Panc1 (cell line): ENCODE measurements around the gene CKS1B. TPM values are rescaled to one million over a fixed set of nuclear protein-coding genes. Genes with fewer than 3 reads are reported as not detected.
A peak's percentile ranks its signal among the peaks of the same experiment; 100 is the strongest.

Experiments
- ATAC-seq: fragments of 200-7000 bp; cut with Tn5 transposase; 2 replicates; pipeline ENCODE4 v1.9.1; 2020; ENCODE audit warnings: mild to moderate bottlenecking, moderate library complexity
- BruUV-seq: library from RNA; stranded (reverse); fragments of 400-500 nt; replicated peaks from 2 replicates; lab custom pipeline; 2021; lab: Mats Ljungman, UMichigan
- CTCF ChIA-PET: fragments of 300-600 bp; sonication (Branson Sonifier 250); formaldehyde crosslinking; loops from one replicate; lab custom pipeline; 2022; ENCODE audit warnings: antibody characterized with exemption; lab: Charles Lee
- POLR2A ChIA-PET: fragments of 300-600 bp; sonication (Branson Sonifier 250); formaldehyde crosslinking; loops from one replicate; lab custom pipeline; 2022; ENCODE audit warnings: antibody characterized with exemption; lab: Charles Lee
- DNase-seq: peaks from one replicate; pipeline ENCODE4 v3.0.0-alpha.2; 2010; ENCODE audit warnings: low read depth, low spot score
- H3K27ac ChIP-seq: 2 replicates; pipeline ENCODE4 v1.5.1; 2011; ENCODE audit warnings: mild to moderate bottlenecking, low read length, inconsistent platforms
- H3K27me3 ChIP-seq: fragments of 200-500 bp; sonication (Bioruptor generic); 2 replicates; pipeline ENCODE4 v1.6.0; 2014; ENCODE audit warnings: low read length, inconsistent platforms; ENCODE audit not compliant: control insufficient read depth, insufficient read depth
- H3K36me3 ChIP-seq: fragments of 200-500 bp; sonication (Bioruptor generic); 2 replicates; pipeline ENCODE4 v1.5.1; 2014; ENCODE audit warnings: inconsistent platforms, mild to moderate bottlenecking, low read length, moderate library complexity; ENCODE audit not compliant: control insufficient read depth, insufficient read depth
- H3K4me1 ChIP-seq: 2 replicates; pipeline ENCODE4 v1.5.1; 2011; ENCODE audit warnings: inconsistent platforms, mild to moderate bottlenecking, low read length, moderate library complexity; ENCODE audit not compliant: control insufficient read depth, insufficient read depth
- H3K4me3 ChIP-seq, 2 experiments: 2 replicates each; pipeline ENCODE4 v1.5.1; 2011 to 2012; ENCODE audit warnings: low read depth in 2 of 2, low read length in 2 of 2, mild to moderate bottlenecking in 2 of 2, inconsistent platforms in 1 of 2, moderate library complexity in 1 of 2
- H3K9me3 ChIP-seq: fragments of 200-500 bp; sonication (Bioruptor generic); 2 replicates; pipeline ENCODE4 v1.5.1; 2014; ENCODE audit warnings: low read depth, mild to moderate bottlenecking, inconsistent platforms, low read length, moderate library complexity; ENCODE audit not compliant: control insufficient read depth, insufficient read depth
- CTCF ChIP-seq: fragments of 450-650 bp; IDR thresholded peaks from 2 replicates; pipeline ENCODE4 v1.5.1; 2017; ENCODE audit warnings: mild to moderate bottlenecking
- POLR2AphosphoS5 ChIP-seq: IDR thresholded peaks from 2 replicates; pipeline ENCODE4 v1.6.1; 2012; ENCODE audit warnings: mild to moderate bottlenecking, low read depth, low read length, moderate library complexity
- SIN3A ChIP-seq: IDR thresholded peaks from 2 replicates; pipeline ENCODE4 v1.6.1; 2012; ENCODE audit warnings: low read depth, mild to moderate bottlenecking, low read length, moderate library complexity, borderline replicate concordance; ENCODE audit not compliant: insufficient read depth
- TCF7L2 ChIP-seq: IDR thresholded peaks from 2 replicates; pipeline ENCODE4 v1.6.1; 2011; ENCODE audit warnings: mild to moderate bottlenecking, low read depth, low read length, inconsistent platforms
- in situ Hi-C: cut with HindIII; loops from 2 replicates; pipeline ENCODE4 v1.10.0; 2016; ENCODE audit warnings: low sequenced_read_pairs, low pct_unique_long_range_greater_than_20kb
- intact Hi-C: fragments of 100-400 bp; cut with micrococcal nuclease; formaldehyde crosslinking; loops from one replicate; pipeline ENCODE4 v1.10.0; 2022; ENCODE audit not compliant: unreplicated experiment
- total RNA-seq: library from RNA; stranded (reverse); gene quantifications from one replicate; pipeline ENCODE4 v1.2.1, GENCODE V29; 2021; ENCODE audit not compliant: unreplicated experiment
- TF ChIP-seq, protein P1 (sequence below), 2 experiments: IDR thresholded peaks; 2 replicates each; pipeline ENCODE4 v1.6.1; 2011 to 2012; ENCODE audit warnings: low read depth in 2 of 2, control low read depth in 1 of 2, low read length in 1 of 2, mild to moderate bottlenecking in 1 of 2, moderate library complexity in 1 of 2; ENCODE audit not compliant: insufficient read depth in 1 of 2

Gene CKS1B
- total RNA-seq, 1 experiment from 2014 or later: 212 TPM

DNA sequence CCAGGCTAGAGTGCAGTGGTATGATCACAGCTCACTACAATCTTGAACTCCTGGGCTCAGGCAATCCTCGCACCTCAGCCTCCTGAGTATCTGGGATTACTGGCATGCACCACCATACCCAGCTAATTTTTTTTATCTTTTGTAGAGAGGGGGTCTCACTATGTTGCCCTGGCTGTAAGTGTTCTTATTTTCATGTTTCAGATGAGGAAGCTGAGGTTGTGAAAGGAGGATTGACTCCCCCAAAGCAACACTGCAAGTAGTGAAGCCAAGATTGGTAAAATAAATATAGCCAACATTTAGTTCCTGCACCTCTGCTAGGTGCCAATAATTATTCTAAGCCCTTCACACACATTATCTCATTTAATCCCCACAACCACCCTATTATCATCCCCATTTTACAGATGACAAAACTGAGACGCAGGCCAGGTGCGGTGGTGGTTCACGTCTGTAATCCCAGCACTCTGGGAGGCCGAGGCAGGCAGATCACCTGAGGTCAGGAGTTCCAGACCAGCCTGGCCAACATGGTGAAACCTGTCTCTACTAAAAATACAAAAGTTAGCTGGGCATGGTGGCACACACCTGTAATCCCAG, 40.0 kb upstream of the CKS1B start:
- H3K9me3 ChIP-seq: no peaks in the 10 kb centered on the region
- TF ChIP-seq POLR2AphosphoS5 (no peak), SIN3A (no peak), TCF7L2 (no peak), CTCF (no peak)
- TF ChIP-seq, protein P1, sequence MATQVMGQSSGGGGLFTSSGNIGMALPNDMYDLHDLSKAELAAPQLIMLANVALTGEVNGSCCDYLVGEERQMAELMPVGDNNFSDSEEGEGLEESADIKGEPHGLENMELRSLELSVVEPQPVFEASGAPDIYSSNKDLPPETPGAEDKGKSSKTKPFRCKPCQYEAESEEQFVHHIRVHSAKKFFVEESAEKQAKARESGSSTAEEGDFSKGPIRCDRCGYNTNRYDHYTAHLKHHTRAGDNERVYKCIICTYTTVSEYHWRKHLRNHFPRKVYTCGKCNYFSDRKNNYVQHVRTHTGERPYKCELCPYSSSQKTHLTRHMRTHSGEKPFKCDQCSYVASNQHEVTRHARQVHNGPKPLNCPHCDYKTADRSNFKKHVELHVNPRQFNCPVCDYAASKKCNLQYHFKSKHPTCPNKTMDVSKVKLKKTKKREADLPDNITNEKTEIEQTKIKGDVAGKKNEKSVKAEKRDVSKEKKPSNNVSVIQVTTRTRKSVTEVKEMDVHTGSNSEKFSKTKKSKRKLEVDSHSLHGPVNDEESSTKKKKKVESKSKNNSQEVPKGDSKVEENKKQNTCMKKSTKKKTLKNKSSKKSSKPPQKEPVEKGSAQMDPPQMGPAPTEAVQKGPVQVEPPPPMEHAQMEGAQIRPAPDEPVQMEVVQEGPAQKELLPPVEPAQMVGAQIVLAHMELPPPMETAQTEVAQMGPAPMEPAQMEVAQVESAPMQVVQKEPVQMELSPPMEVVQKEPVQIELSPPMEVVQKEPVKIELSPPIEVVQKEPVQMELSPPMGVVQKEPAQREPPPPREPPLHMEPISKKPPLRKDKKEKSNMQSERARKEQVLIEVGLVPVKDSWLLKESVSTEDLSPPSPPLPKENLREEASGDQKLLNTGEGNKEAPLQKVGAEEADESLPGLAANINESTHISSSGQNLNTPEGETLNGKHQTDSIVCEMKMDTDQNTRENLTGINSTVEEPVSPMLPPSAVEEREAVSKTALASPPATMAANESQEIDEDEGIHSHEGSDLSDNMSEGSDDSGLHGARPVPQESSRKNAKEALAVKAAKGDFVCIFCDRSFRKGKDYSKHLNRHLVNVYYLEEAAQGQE (IDR thresholded peaks at IDR 0.05; ENCODE audit: insufficient read depth in 1 of 2, low read depth in 2 of 2, low read length in 1 of 2): no peak
- ATAC-seq: no peak
- ChIA-PET POLR2A (no interaction called here), CTCF (interaction anchor here (0.6 kb wide), 1 partner anchor 115 kb away, joined by 3 read pairs; no protein-coding TSS in a partner anchor)
- H3K27me3 ChIP-seq: no peaks in the 10 kb centered on the region
- in situ Hi-C loops: no loop called here
- H3K36me3 ChIP-seq: no peaks in the 10 kb centered on the region
- BruUV-seq: no TSS peak
- intact Hi-C loops: no loop called here
- no peak for DNase-seq
- no peak overlapping the region for H3K4me3 ChIP-seq
- H3K4me1 ChIP-seq: peaks cover 11% of the 10 kb centered on the region
- H3K27ac ChIP-seq: no peak overlapping the region

- peak overlapping the region; percentile 97 for H3K27ac ChIP-seq
- BruUV-seq: TSS peak; percentile 79
- peak overlapping the region; percentile 68 to 94 for H3K4me3 ChIP-seq
- H3K4me1 ChIP-seq: peaks cover 11% of the 10 kb centered on the region
- TF ChIP-seq SIN3A: no peak
- TF ChIP-seq, protein P1 (IDR thresholded peaks at IDR 0.05; ENCODE audit: insufficient read depth in 1 of 2, low read depth in 2 of 2, low read length in 1 of 2): no peak
- no peak for TF ChIP-seq POLR2AphosphoS5
- TF ChIP-seq CTCF: no peak
- no peak for TF ChIP-seq TCF7L2
- intact Hi-C loops (loop anchor here (2.0 to 5.0 kb wide), 2 partner anchors 57 to 454 kb away; no protein-coding TSS in a partner anchor), in situ Hi-C loops (no loop called here)
- no peak for DNase-seq
- ChIA-PET POLR2A (interaction anchor here (1.0 to 1.5 kb wide), 2 partner anchors 20 to 35 kb away, joined by 3 to 5 read pairs; partner anchors contain the start of genes PBXIP1 and SHC1), CTCF (interaction anchor here (0.6 to 1.0 kb wide), 3 partner anchors 29 to 215 kb away, joined by 3 to 4 read pairs (median 3); no protein-coding TSS in a partner anchor)
- no peaks in the 10 kb centered on the region for H3K9me3 ChIP-seq
- ATAC-seq: peak; percentile 5
- no peaks in the 10 kb centered on the region for H3K27me3 ChIP-seq
- no peaks in the 10 kb centered on the region for H3K36me3 ChIP-seq
Measured at GRCh38 chr1:154935749-154936554, 38.5 kb upstream of the CKS1B start.
